Mesenchymal stem cell (in vitro differentiated cells and primary cell): ENCODE measurements around the gene PIK3CD.

ENCODE experiments used
- DNase-seq: peaks from one replicate; pipeline ENCODE4 v3.0.0-alpha.2; 2013
- H2AFZ ChIP-seq: one replicate; pipeline ENCODE4 v1.6.1; 2013; ENCODE audit warnings: low read depth, mild to moderate bottlenecking, control low read depth, inconsistent platforms, low read length, moderate library complexity
- H2AK5ac ChIP-seq: 2 replicates; pipeline ENCODE4 v1.6.1; 2013; ENCODE audit warnings: low read length, moderate library complexity, mild to moderate bottlenecking, inconsistent platforms; ENCODE audit not compliant: severe bottlenecking
- H2BK120ac ChIP-seq: one replicate; pipeline ENCODE4 v1.6.1; 2013; ENCODE audit warnings: low read depth, mild to moderate bottlenecking, inconsistent platforms, low read length, moderate library complexity
- H2BK12ac ChIP-seq, 2 experiments: one replicate each; pipeline ENCODE4 v1.6.1; 2013; ENCODE audit warnings: inconsistent platforms in 2 of 2, low read length in 2 of 2, mild to moderate bottlenecking in 2 of 2, moderate library complexity in 2 of 2, control low read depth in 1 of 2
- H2BK15ac ChIP-seq: one replicate; pipeline ENCODE4 v1.6.1; 2013; ENCODE audit warnings: mild to moderate bottlenecking, low read depth, inconsistent platforms; ENCODE audit not compliant: poor library complexity, severe bottlenecking
- H2BK5ac ChIP-seq: 2 replicates; pipeline ENCODE4 v1.6.1; 2013; ENCODE audit warnings: low read depth, mild to moderate bottlenecking, low read length, control low read depth, inconsistent platforms; ENCODE audit not compliant: poor library complexity, severe bottlenecking
- H3K14ac ChIP-seq, 2 experiments: one replicate each; pipeline ENCODE4 v1.6.1; 2013; ENCODE audit warnings: inconsistent platforms in 2 of 2, low read length in 2 of 2, control low read depth in 1 of 2, mild to moderate bottlenecking in 1 of 2, moderate library complexity in 1 of 2
- H3K18ac ChIP-seq, 2 experiments: one replicate each; pipeline ENCODE4 v1.6.1; 2013; ENCODE audit warnings: inconsistent platforms in 2 of 2, low read length in 2 of 2, control low read depth in 1 of 2, low read depth in 1 of 2, mild to moderate bottlenecking in 1 of 2
- H3K23ac ChIP-seq, 2 experiments: one replicate each; pipeline ENCODE4 v1.6.1; 2013; ENCODE audit warnings: inconsistent platforms in 2 of 2, low read length in 2 of 2, mild to moderate bottlenecking in 2 of 2, moderate library complexity in 2 of 2, control low read depth in 1 of 2
- H3K27ac ChIP-seq: 2 replicates; pipeline ENCODE4 v1.5.1; 2013; ENCODE audit warnings: mild to moderate bottlenecking, moderate library complexity, low read length, control low read depth, inconsistent platforms; ENCODE audit not compliant: poor library complexity, severe bottlenecking
- H3K27me3 ChIP-seq, 2 experiments: 2 replicates each; pipeline versions ENCODE4 v1.6.1 to v1.7.0; 2013; ENCODE audit warnings: low read length in 2 of 2, mild to moderate bottlenecking in 2 of 2, moderate library complexity in 2 of 2, control low read depth in 1 of 2, inconsistent platforms in 1 of 2; ENCODE audit not compliant: control insufficient read depth in 1 of 2, insufficient read depth in 1 of 2
- H3K36me3 ChIP-seq, 2 experiments: 2 replicates each; pipeline versions ENCODE4 v1.6.1 to v1.7.0; 2013; ENCODE audit warnings: low read length in 2 of 2, control low read depth in 1 of 2, inconsistent platforms in 1 of 2, low read depth in 1 of 2, mild to moderate bottlenecking in 1 of 2; ENCODE audit not compliant: insufficient read depth in 2 of 2, control insufficient read depth in 1 of 2
- H3K4ac ChIP-seq, 2 experiments: one replicate each; pipeline ENCODE4 v1.6.1; 2013; ENCODE audit warnings: inconsistent platforms in 2 of 2, low read length in 2 of 2, mild to moderate bottlenecking in 2 of 2, moderate library complexity in 2 of 2, control low read depth in 1 of 2, low read depth in 1 of 2
- H3K4me1 ChIP-seq: 2 replicates; pipeline ENCODE4 v1.6.1; 2013; ENCODE audit warnings: low read depth, low read length, control low read depth; ENCODE audit not compliant: control insufficient read depth, insufficient read depth
- H3K4me2 ChIP-seq: 2 replicates; pipeline ENCODE4 v1.6.1; 2013; ENCODE audit warnings: low read length, mild to moderate bottlenecking, inconsistent platforms; ENCODE audit not compliant: poor library complexity, severe bottlenecking
- H3K4me3 ChIP-seq, 2 experiments: 2 replicates each; pipeline versions ENCODE4 v1.5.1 to v1.7.0; 2013; ENCODE audit warnings: low read length in 2 of 2, mild to moderate bottlenecking in 2 of 2, control low read depth in 1 of 2, low read depth in 1 of 2; ENCODE audit not compliant: insufficient read depth in 1 of 2
- H3K79me1 ChIP-seq: replicated peaks from 2 replicates; pipeline ENCODE4 v1.6.1; 2013; ENCODE audit warnings: mild to moderate bottlenecking, control low read depth, low read length, inconsistent platforms; ENCODE audit not compliant: poor library complexity, severe bottlenecking
- H3K9ac ChIP-seq: 2 replicates; pipeline ENCODE4 v1.7.0; 2013; ENCODE audit warnings: mild to moderate bottlenecking, low read length, moderate library complexity
- H3K9me3 ChIP-seq: 2 replicates; pipeline ENCODE4 v1.7.0; 2013; ENCODE audit warnings: mild to moderate bottlenecking, low read length; ENCODE audit not compliant: control insufficient read depth
- H4K8ac ChIP-seq: one replicate; pipeline ENCODE4 v1.6.1; 2013; ENCODE audit warnings: inconsistent platforms, mild to moderate bottlenecking, low read length, moderate library complexity
- H4K91ac ChIP-seq: one replicate; pipeline ENCODE4 v1.6.1; 2013; ENCODE audit warnings: mild to moderate bottlenecking, low read length, inconsistent platforms
- WGBS: methylation state at CpG from one replicate; pipeline ENCODE4 v1.1.7; 2013; ENCODE audit warnings: mixed read lengths; 5-methylcytosine and 5-hydroxymethylcytosine counted together

PIK3CD gene

DNA sequence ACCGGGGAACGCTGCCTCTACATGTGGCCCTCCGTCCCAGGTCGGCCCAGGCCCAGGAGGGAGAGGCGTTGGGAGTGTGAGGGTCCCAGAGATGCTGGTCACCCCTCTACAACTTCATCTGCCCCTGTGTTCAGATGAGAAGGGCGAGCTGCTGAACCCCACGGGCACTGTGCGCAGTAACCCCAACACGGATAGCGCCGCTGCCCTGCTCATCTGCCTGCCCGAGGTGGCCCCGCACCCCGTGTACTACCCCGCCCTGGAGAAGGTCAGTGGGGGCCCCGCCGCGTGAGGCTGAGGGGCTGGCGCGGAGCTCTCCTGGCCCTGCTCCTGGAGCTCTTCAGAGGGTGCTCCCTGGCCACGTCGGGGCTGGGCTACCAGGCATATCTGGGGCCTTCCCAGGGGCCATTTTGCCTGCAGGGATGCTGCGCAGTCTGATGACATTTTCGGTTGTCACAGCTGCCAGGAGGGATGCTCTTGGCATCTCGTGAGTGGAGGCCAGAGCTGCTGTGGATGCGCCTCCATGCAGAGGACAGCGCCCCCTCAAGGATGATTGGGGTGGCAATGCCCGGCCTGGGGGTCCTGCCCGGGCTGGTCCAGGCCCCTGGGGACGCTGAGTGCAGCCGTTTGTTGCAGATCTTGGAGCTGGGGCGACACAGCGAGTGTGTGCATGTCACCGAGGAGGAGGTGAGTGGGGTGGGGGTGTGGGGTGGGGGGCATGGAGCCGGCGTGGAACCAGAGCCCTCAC lies 68.6 kb downstream of the PIK3CD start:
- no peak for DNase-seq
- H3K4me1 ChIP-seq, result peaks cover 44% of the 10 kb centered on the region
- no peak overlapping the region for H3K4me3 ChIP-seq
- H3K27me3 ChIP-seq, result no peaks in the 10 kb centered on the region
- no peak overlapping the region for H3K27ac ChIP-seq
- H3K14ac ChIP-seq, result peak overlapping the region in 1 of 2 experiments; percentile 44
- no peak overlapping the region for H3K23ac ChIP-seq
- H2BK12ac ChIP-seq, result peak overlapping the region; percentile 38 to 89
- no peak overlapping the region for H4K8ac ChIP-seq
- no peak overlapping the region for H2BK5ac ChIP-seq
- no peak overlapping the region for H3K4me2 ChIP-seq
- H3K9ac ChIP-seq, result no peak overlapping the region
- peak overlapping the region; percentile 17 to 58 for H3K4ac ChIP-seq
- peaks cover 49% of the 10 kb centered on the region for H3K79me1 ChIP-seq
- WGBS, result 93% methylated on average over 30 of the region's 36 CpGs
- H2AK5ac ChIP-seq, result peak overlapping the region; percentile 65
- peak overlapping the region; percentile 44 for H2BK15ac ChIP-seq
- H3K36me3 ChIP-seq, result peaks cover 33 to 94% of the 10 kb centered on the region in 2 experiments
- H2AFZ ChIP-seq, result no peak overlapping the region
- H4K91ac ChIP-seq, result peak overlapping the region; percentile 81
- peak overlapping the region; percentile 15 for H2BK120ac ChIP-seq
- peak overlapping the region; percentile 37 to 46 for H3K18ac ChIP-seq
- H3K9me3 ChIP-seq, result peaks cover 14% of the 10 kb centered on the region

DNA sequence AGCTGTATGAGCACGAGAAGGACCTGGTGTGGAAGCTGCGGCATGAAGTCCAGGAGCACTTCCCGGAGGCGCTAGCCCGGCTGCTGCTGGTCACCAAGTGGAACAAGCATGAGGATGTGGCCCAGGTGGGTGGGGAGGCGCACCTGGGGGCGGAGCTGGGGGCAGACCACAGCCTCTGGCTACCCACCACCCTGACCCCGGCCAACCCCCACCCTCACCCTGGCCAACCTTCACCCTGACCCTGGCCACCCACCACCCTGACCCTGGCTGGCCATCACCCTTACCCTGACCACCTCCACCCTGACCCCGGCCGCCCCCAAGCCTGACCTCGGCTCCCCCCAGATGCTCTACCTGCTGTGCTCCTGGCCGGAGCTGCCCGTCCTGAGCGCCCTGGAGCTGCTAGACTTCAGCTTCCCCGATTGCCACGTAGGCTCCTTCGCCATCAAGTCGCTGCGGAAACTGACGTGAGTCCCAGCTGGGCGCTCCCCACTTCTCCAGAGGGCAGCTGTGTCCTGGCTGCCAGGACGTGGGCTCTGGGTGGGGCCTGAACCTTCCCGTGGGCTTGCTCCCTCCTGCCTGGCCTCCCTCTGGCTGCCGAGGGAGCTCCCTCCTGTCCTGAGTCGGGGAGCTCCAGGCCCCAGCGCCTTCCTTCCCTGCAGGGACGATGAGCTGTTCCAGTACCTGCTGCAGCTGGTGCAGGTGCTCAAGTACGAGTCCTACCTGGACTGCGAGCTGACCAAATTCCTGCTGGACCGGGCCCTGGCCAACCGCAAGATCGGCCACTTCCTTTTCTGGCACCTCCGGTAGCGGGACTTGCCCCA lies 69.5 kb downstream of the PIK3CD start:
- Histone ChIP-seq H2BK120ac (peak overlapping the region; percentile 15), H2BK12ac (no peak overlapping the region), H3K4ac (no peak overlapping the region), H4K8ac (no peak overlapping the region), H3K9ac (no peak overlapping the region), H2BK5ac (no peak overlapping the region), H3K4me2 (no peak overlapping the region), H3K14ac (no peak overlapping the region), H3K36me3 (peaks cover 32 to 87% of the 10 kb centered on the region in 2 experiments), H3K4me3 (no peak overlapping the region), H3K18ac (no peak overlapping the region), H3K27ac (no peak overlapping the region), H2BK15ac (no peak overlapping the region), H3K9me3 (peaks cover 14% of the 10 kb centered on the region), H3K4me1 (peaks cover 40% of the 10 kb centered on the region), H2AFZ (no peak overlapping the region), H4K91ac (no peak overlapping the region), H3K23ac (no peak overlapping the region), H3K27me3 (no peaks in the 10 kb centered on the region), H2AK5ac (no peak overlapping the region), H3K79me1 (peaks cover 42% of the 10 kb centered on the region)
- no peak for DNase-seq
- 94% methylated on average over 31 of the region's 34 CpGs for WGBS

DNA sequence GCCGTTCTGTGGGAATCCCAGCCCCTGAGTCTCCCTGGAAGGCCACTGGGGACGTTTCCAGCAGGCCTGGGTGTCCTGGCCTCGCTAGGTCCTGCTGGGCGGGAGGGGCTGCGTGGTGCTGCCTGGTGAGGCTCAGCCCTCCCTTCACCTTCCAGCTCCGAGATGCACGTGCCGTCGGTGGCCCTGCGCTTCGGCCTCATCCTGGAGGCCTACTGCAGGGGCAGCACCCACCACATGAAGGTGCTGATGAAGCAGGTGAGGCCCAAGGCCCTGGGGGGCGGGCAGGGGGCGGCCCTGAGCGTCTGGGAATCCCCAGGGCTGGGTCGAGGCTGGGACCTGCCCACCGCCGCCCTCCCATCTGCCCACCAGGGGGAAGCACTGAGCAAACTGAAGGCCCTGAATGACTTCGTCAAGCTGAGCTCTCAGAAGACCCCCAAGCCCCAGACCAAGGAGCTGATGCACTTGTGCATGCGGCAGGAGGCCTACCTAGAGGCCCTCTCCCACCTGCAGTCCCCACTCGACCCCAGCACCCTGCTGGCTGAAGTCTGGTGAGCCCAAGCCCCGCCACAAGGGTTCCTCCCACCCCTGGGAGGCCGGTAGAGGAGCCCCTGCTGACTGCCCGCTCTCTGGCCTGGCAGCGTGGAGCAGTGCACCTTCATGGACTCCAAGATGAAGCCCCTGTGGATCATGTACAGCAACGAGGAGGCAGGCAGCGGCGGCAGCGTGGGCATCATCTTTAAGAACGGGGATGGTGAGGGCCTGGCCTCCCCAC lies 70.3 kb downstream of the PIK3CD start:
- peak; percentile 26 for DNase-seq
- no peaks in the 10 kb centered on the region for H3K27me3 ChIP-seq

More for the DNA sequence above, 70.3 kb downstream of the PIK3CD start:
- Histone ChIP-seq H3K4me3 (no peak overlapping the region), H2BK120ac (no peak overlapping the region), H2BK5ac (no peak overlapping the region), H3K27ac (no peak overlapping the region), H3K79me1 (peaks cover 34% of the 10 kb centered on the region), H2BK12ac (no peak overlapping the region), H2AFZ (no peak overlapping the region), H3K4me1 (peaks cover 40% of the 10 kb centered on the region), H3K18ac (no peak overlapping the region), H3K36me3 (peaks cover 27 to 86% of the 10 kb centered on the region in 2 experiments), H4K8ac (no peak overlapping the region), H3K9me3 (peaks cover 14% of the 10 kb centered on the region), H3K9ac (no peak overlapping the region), H3K4me2 (no peak overlapping the region), H2AK5ac (no peak overlapping the region), H3K23ac (no peak overlapping the region), H4K91ac (no peak overlapping the region), H3K14ac (no peak overlapping the region), H2BK15ac (no peak overlapping the region), H3K4ac (no peak overlapping the region)
- WGBS, result 63% methylated on average over 29 of the region's 29 CpGs
